HG02571 (cell line): Measurements from ENCODE around the gene CCDC148.

Experiments used
- ATAC-seq: cut with Tn5 transposase; IDR thresholded peaks from one replicate; pipeline ENCODE4 v1.9.1; 2021; ENCODE audit warnings: mild to moderate bottlenecking, moderate library complexity; ENCODE audit not compliant: unreplicated experiment

CCDC148 gene

GRCh38 chr2:158305501-158305900, 151.1 kb downstream of the CCDC148 start:
- no peak for ATAC-seq

GRCh38 chr2:158300394-158300793, 156.2 kb downstream of the CCDC148 start:
- ATAC-seq = no peak

GRCh38 chr2:158297606-158298005, 158.9 kb downstream of the CCDC148 start:
- no peak for ATAC-seq

DNA sequence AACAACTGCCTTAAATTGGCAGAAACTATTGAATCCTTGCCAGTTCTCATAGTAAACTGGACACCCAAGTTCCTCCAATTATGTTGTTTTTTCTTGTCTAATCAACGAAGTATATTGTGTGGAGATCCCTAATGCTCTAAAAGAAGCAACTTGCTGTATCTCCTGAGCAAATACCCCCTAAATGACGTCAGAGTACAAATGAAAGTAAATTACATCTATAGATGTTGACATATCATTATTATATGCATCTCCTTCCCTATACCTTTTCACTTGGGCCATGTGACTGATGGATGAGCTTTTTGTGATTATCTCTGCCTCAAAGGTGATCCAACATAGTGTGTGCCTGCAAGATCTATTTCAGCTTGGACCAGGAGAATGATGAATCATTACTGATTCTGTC, 159.4 kb downstream of the CCDC148 start:
- no peak for ATAC-seq

- ATAC-seq = no peak
These were observed 162.8 kb downstream of the CCDC148 start for GRCh38 chr2:158293722-158294121.

GRCh38 chr2:158291544-158292180, 164.9 kb downstream of the CCDC148 start:
- ATAC-seq = no peak

DNA sequence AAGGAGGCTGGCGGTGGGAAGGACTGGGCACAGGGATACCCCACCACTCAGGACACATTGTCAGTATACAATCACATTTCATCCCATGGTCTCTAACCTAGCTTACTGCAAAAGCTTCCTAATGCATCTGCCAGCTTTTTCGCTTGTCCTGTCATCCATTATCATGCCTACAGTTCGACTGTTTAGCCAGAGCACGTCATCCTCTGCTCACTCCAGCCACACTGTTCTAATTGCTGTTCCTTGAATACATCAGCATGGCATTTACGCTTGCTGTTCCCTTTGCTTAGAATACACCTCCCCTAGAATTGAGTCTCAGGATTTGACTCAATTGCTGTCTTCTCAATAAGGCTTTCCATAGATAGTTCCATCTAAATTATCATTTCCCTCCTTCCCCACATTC, 166.3 kb downstream of the CCDC148 start:
- ATAC-seq = no peak

DNA sequence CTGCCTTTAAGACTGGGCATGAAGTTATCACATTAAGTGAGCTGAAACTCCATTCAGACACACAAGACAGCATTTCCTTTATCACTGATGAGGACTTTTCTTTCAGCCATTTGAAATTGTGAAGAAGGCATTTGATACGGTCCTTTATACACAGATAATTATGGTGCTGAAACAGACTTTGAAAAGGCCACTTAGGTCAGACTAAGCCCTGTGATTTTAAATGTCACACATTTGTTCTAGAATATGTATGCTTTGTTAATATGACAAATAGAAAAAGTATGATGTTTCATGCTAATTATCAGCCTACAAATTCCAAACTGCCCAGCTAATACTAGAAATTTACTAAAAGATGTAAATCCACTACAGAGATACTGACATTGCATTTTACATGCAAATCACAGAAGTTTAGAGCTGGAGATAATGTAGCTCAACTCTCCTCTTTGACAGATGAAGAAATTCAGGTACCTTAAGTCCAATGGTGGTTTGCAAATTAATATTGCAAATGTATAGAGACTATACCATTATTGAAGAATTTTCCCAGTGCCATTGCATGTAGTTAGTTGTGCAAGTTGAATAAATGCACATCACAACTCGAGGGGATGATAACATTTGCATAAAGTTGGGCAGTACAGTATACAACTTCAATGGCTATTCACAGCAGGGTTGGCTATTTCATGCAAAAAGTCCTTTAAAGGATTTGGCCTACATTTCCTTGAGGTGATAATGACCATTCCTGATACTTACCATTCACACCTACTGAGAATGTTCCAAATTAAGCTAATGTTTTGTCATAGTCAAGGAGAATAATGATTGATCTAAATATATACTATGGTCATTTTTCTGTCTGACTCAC, 179.7 kb downstream of the CCDC148 start:
- no peak for ATAC-seq

- ATAC-seq = no peak
These were observed 182.8 kb downstream of the CCDC148 start for GRCh38 chr2:158273791-158274190.

GRCh38 chr2:158270536-158270935, 186.0 kb downstream of the CCDC148 start:
- no peak for ATAC-seq

GRCh38 chr2:158269143-158269542, 187.4 kb downstream of the CCDC148 start:
- ATAC-seq = no peak

DNA sequence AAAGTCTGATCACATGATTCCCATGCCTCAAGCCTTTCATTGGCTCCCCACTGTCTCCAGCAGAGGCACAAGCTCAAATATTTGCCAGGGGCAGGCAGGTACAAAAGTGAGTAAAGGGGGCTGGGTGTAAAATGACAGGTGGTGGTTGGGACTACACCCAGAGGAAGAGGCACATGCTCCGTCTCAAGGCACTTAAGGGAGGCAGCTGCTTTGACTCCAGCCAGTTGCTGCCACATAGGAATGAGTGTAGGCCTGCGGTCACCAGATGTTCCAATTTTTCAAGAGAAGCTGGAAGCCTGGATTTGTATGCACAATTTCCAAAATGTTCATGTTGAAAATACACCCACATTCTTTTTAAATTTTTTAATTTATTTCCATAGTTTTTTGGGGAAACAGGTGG, 190.4 kb downstream of the CCDC148 start:
- no peak for ATAC-seq

DNA sequence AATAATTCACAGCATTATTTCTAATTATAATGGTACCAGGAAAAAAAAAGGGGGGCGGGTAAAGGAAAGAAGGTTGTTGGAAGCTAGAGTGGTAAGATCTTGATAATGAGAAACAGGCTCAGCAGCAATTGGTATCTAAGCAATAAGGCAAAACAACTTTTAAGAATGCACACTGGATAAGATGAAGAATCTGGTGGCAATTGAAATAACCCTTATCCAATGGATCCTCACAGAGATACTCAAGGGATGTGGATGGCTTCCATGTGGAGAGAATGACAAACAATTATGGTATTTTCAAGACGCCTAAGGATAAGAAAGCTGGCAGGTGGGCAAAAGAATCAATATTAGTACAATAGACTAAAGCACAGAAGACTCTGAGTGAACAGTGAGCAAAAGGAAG, 201.3 kb downstream of the CCDC148 start:
- no peak for ATAC-seq

GRCh38 chr2:158253170-158253569, 203.4 kb downstream of the CCDC148 start:
- no peak for ATAC-seq

- ATAC-seq = no peak
These were observed 205.2 kb downstream of the CCDC148 start for GRCh38 chr2:158251356-158251755.

- no peak for ATAC-seq
These were observed 213.2 kb downstream of the CCDC148 start for GRCh38 chr2:158243392-158243791.

DNA sequence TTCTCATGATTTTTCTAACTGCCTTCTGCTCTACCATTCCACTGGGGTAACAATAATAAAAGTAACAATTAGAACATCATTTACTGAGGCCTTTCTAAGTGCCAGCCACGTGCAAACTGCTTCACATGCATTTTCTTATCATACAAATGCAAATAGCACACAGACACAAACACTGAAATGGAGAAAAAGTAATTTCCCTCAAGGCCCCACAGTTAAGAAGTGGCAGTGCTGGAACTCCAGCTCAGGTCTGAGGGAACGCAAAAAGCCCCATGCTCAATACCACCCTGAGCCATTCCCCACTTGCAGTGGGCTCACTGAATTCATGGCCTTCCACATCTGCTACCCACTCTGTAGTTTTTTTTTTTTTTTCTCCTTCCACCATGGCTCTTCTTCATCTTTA, 214.3 kb downstream of the CCDC148 start:
- ATAC-seq = no peak

- no peak for ATAC-seq
These were observed 215.6 kb downstream of the CCDC148 start for GRCh38 chr2:158240975-158241374.

DNA sequence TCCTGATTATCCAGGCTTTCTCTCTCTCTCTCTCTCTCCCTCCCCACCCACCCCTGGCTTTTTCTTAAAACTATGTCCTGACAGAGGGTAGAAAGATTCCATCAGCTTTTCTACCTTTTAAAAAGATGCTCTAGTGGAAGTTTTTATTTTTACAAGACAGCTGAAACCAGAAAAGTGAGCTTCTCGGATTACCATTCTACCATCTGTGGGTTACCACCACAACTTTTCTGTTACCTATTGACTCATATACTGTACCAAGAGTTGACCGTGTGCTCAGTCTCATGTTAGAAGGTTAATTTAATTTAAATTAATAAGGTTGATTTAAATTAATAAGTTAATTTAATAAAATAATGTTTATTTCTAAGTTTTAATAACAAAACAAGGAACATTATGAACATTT, 217.3 kb downstream of the CCDC148 start:
- no peak for ATAC-seq

GRCh38 chr2:158234497-158234896, 222.1 kb downstream of the CCDC148 start:
- ATAC-seq = no peak

DNA sequence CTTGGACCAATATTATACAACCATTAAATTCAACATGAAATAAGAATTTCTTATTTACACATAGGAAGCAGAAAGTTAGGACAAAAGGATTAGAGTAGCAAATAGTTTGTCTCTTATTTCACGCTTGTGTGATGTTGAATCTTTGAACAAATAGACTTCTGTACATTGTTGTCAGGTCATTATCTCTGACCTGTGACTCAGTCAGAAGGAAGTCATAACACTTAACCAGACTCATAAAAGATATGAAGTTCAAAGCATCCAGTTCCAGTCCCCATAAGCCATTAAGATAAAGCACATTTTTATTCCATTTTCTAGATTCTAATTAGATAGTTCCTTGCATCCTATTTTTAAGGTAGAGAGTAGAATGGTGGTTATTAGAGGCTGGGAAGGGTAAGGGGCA, 224.1 kb downstream of the CCDC148 start:
- ATAC-seq = no peak

DNA sequence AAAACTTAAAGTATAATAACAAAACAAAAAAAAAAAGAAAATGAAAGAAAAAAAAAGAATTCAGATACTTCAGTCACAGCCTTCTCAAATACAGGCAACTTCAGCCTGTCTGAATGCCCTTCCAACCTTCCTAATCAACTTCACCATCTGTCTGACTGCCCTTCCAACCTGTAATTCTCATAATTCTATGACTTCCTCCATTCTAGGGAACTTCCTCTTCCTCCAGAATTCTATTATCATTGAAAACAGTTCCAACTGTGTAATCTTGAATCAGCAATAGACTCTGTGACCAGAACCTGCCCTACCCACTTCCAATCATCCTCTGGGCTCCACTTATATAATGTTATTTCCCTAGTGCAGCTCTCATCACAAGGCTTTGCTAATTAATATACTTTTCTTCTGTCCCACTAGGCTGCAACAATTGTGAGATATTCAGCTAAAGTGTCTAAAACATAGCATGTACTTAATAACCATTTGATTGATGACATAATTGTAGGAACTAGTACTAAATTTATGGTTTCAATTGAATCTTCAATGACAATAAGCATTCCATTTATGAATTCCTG, 227.5 kb downstream of the CCDC148 start:
- ATAC-seq = no peak
